Measurements from ENCODE around the gene ATAD3A.
A peak's percentile ranks its signal among the peaks of the same experiment; 100 is the strongest.

ATAD3A gene

DNA sequence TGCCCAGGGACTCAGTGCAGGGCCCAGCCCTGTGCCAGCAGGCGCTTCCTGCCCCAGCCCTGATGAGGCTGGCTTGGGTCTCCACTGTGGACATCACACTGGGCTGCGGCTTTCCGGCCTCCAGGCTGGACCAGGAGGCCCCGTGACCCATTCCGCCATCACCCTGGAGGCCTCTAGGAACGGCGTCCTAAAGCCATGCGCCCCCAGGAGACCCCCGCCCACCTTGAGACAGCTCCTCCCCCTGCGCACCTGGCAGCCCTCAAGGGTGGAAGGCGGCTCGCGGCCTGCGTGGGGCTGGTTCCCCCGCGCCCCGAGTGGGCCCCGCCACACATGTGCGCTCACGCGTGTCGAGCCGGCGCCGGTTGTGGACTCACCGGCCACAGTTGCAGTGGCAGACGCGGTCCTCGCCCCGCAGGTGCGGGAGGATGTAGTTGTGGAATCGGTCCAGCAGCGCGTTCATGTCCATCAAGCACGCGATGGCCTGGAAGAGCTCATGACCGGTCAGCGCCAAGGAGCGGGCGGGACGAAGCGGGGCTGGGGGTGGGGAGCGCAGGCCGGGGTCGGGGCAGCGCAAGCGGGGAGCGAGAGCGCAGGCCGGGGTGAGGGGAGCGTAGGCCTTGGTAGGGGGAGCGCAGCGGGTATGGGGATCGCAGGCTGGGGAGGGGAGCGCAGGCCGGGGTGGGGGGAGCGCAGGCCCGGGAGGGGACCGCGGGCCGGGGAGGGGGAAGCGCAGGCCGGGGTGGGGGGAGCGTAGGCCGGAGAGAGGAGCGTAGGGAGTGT is 27.5 kb downstream of the ATAD3A start:
- DNase-seq (ENCODE audit: low read depth in 3 of 3): no peak

DNA sequence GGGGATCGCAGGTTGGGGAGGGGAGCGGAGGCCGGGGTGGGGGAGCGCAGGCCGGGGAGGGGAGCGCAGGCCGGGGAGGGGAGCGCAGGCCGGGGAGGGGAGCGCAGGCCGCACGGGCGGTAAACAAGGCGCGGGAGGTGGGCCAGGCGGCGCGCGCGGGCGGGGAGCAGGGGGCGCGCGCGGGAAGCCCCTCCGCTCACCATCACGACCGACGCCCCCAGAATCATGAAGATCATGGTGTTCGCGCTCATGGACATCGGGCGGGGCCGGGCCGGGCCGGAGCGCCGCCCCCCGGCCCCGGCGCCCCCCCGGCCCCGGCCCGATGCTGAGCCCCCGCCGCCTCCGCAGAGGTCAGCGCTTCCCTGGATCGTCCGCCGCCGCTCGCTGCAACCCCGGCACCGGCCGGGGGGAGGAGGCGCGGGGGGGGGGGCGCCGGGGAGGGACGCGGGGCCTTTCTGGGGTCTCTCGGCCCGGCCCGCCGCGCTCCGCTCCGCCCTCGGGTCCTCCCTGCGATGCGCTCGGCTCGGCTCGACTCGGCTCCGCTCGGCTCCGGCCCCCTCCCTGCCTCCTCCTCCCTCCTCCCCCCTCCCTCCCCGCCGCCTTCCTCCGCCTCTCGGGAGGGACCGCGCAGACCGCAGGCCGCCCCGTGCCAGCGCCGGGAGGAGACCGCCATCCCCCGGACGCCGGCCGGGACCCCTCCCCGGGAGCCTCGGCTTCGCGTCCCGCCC is 28.3 kb downstream of the ATAD3A start, which contains the start of gene TMEM240:
Gene TMEM240 (minus strand): TSS at position 535 of the 728 bp plus-strand sequence. CDS start 278 bp downstream, at position 257.
- peak; percentile 9 to 59 (median 42) for DNase-seq (ENCODE audit: low read depth in 3 of 3)

DNA sequence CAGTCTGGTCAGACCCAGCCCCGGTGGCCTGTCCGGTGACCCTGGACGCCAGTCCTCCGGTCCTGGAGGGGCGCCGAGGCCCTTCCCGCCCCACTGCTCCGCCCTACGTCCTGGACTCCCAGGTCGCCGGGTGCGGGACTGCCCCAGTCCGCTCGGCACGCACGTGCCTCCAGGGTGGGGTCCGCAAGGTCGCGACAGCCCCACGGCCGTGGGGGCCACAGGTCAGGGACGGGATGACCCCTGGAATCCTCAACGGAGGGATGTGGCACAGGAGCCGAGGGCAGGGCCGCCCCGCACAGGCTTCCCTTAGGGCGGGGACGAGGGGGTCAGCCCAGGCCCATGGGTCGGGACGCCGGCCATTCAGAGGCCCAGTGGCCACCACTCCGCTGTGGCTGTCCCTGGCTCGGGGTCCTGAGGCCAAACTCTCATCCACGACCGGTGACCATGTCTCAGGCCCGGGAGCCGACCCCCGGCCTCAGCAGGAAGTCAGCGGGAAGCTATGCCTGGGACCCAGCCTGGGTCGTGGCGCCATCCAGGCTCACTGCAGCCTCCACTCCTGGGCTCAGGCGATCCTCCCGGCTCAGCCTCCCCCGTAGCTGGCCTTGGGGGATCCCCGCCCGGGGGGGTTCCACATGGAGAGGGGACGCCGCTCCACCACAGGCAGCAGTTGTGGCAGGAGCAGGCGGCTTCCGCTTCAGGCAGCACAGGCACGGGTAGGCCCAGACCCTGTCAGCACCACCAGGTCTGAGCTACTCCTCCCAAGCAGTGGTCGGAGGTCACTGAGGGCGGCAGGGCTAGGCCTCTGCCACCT is 29.1 kb downstream of the ATAD3A start:
- no peak for DNase-seq (ENCODE audit: low read depth in 3 of 3)

DNA sequence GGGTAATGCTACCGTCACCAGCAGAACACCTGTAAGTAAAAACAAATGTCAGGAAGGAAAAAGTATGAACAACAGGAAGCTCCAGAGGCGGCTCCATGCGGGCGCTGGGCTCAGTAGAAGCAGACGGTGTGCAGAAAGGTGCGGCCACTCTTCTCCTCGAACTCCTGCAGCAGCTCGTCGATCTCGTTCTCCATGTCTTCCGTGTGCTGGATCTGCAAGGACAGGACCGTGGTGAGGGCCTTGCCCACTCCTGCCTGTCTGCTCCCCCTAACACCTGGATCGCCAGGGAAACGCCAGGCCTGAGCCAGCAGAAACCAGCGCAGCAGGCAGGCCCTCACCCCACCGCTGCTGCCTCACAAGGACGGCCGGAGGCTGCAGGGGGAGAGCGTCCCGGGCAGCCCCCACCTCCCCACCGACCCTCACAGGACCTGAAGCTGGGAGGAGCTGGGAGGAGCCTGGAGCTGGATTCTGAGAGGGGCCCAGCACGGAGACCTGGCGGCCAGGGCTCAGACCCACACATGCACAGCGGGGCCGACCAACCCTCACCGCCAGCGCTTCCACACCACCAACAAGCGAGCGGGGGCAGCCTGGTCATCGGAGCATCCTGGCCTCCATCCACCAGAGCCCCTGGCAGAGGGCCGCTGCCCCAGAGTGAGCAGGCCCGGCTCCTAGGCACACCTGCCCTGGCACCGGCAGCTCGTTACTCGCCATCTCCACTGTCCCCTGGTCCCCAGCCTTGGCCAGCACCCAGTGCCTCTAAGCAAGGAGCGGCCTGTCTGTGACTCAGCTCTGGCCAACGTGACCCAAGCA is 30.2 kb downstream of the ATAD3A start:
- DNase-seq (ENCODE audit: low read depth in 3 of 3): no peak

DNA sequence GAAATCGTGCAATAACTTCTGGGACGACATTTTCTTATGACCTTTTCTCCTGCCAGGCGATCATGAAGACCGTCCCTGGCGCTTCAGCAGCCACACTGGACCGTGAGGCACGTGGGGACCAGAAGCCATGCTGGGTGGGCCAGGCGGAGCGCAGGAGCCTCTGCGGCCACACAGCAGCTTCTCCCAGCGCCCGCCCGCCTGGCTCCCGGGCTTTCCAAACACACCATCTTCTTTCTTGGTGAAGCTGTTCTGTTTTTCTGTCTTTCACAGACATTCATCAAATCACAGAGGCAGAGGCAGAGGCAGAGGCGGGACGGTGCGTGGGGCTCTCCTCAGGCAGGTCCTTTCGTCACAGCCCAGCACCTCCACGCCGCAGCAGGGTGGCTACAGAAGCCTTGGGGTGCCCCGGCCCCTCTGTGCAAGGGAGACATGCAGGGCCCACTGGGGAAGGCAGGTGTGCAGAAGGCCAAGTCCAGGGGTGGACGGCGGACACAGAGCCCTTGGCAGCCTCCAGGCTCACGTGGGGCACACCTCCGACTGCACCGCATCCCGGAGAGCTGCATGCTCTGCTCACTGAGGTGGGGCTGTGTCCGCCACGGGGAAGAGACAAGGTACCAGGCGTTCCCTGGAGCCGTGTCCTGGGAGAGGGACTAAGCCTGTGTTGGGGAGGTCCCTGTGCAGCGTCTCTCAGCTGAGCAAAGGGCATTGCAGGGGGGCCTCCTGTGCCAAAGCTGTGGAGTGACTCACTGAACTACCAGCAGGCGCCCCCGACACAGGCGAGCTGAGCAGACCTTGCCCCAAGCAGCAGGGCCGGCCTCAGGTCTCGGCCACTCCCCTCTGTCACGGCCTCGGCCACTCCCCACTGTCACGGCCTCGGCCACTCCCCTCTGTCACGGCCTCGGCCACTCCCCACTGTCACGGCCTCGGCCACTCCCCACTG is 31.1 kb downstream of the ATAD3A start:
- DNase-seq (ENCODE audit: low read depth in 3 of 3): no peak

DNA sequence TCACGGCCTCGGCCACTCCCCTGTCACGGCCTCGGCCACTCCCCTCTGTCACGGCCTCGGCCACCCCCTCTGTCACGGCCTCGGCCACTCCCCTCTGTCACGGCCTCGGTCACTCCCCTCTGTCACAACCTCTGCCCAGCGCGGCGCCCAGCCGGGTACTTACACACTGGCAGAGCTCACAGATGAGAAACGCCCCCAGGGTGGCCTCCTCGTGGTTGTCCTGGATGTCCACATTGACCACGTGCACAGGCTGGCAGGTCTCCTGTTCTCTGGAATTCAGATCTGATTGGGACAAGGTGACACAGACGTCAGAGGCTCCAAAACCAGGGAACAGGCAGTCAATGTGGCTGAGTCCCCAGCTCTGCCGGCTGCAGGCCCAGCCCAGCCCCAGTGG is 31.7 kb downstream of the ATAD3A start:
- no peak for DNase-seq (ENCODE audit: low read depth in 3 of 3)

DNA sequence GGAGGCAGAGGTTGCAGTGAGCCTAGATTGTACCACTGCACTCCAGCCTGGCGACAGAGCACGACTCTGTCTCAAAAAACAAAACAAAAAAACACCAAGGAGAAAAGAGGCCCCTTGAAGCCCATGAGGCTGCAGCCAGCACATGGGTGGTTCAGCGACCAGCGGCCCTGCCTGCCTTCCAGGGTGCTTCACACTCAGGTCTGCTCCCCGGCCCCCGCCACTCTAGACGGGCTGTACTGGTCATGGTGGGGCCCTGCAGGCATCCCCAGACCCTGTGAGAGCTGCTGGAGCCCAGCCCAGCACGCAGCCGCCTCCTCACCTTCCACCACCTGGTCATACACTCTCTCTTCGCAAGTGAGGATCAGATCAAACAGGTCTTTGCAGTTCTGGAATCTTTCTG is 32.6 kb downstream of the ATAD3A start:
- no peak for DNase-seq (ENCODE audit: low read depth in 3 of 3)

DNA sequence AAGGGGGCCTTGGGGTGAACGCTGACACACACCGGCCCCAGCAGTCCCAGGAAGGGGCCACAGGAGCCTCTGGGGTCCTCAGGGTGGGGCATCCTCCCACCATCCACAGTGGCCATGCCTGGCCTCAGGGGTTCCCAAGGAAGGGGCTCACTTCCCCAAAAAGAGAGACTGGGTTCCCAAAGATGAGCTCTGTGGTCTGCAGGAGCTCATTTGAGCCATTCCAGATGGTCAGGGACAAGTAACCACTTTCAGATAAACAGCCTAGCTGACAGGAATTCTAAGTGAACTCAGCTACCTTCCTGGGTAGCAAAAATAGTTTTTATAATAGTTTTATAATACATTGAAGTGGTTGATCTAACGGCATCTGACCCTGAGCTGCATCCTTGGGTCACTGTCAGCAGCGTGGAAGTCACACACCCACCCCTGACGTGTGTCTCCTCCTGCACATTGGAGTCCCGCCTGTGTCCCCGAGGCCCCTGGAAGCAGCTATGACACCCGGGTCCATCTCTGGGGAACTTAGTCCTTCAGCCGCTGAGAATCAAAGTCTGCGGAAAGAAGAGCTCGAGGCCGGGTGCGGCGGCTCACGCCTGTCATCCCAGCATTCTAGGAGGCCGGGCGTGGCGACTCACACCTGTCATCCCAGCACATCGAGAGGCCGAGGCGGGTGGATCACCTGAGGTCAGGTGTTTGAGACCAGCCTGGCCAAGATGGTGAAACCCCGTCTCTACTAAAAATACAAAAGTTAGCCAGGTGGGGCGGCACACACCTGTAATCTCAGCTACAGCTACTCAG is 34.2 kb downstream of the ATAD3A start:
- DNase-seq (ENCODE audit: low read depth in 3 of 3): no peak

DNA sequence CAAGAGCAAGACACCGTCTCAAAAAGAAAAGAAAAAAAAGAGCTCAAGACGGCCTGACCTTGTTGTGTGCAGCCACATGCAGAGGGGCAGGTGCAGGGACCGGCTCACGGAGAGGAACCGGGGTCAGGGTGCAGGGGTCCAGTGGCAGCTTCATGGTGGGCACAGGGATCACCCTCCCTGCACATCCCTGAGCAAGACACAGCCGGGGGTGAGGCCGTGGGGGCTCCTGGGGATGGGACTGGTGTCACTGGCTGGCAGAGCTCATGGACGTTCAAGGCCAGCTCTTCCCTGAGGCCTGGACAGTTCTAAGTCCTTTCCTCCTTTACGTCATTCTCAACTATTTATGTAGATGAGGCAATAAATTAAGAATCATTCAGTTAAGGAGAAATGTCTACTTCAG is 35.0 kb downstream of the ATAD3A start:
- DNase-seq (ENCODE audit: low read depth in 3 of 3): no peak

DNA sequence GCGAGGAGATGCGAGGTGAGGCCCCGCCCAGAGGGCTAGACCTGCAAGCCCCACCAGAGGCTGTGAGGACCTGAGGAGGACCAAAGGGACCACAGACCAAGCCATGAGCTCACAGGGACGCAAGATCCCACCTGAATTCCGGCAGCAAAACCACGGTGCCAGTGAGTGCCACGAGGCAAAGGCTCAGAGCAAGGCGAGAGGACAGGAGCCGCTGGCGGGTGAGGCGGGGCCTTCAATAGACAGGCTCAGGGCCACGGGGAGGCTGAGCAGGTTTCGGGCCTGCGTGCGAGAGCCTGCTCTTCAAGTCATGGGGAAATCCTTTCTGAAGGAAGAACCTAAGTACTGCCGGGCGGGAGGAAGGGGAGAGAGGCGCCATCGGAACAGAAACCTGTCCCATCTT is 35.5 kb downstream of the ATAD3A start:
- DNase-seq (ENCODE audit: low read depth in 3 of 3): no peak

DNA sequence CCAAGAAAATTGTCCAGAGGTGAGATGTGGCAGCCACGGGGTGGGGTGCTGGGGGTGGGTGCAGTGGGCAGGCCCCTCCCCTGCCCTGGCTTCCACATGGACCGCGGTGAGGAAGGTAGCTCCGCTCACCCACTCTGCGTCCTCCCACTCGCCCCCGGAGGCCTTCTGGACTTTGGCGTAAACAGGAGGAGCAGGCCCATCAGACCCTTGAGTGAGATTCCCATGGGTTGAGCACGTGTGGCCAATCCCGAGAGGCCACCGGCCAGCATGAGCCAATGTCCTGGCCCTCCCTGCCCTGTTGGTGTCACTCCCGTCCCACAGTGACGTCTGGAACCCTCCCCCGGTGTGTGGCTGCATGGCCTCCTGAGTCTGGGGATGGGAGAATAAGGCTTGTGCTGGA is 36.6 kb downstream of the ATAD3A start:
- DNase-seq (ENCODE audit: low read depth in 3 of 3): no peak

DNA sequence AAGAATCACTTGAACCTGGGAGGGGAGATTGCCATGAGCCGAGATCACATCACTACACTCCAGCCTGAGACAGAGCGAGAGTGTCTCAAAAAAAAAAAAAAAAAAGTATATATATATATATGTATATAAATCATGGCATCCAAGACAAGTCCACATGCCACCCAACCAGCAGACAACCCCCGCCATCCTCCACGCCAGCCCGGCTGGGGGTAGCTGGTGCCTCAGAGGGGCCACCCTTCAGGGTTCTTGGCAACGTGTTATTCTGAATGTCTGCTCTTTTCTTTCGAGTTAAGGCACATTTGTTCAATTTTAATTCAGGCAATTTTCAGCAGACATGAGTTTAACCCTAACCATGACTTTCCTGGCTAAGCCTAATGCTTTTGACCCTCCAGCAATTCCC is 38.1 kb downstream of the ATAD3A start:
- no peak for DNase-seq (ENCODE audit: low read depth in 3 of 3)

DNA sequence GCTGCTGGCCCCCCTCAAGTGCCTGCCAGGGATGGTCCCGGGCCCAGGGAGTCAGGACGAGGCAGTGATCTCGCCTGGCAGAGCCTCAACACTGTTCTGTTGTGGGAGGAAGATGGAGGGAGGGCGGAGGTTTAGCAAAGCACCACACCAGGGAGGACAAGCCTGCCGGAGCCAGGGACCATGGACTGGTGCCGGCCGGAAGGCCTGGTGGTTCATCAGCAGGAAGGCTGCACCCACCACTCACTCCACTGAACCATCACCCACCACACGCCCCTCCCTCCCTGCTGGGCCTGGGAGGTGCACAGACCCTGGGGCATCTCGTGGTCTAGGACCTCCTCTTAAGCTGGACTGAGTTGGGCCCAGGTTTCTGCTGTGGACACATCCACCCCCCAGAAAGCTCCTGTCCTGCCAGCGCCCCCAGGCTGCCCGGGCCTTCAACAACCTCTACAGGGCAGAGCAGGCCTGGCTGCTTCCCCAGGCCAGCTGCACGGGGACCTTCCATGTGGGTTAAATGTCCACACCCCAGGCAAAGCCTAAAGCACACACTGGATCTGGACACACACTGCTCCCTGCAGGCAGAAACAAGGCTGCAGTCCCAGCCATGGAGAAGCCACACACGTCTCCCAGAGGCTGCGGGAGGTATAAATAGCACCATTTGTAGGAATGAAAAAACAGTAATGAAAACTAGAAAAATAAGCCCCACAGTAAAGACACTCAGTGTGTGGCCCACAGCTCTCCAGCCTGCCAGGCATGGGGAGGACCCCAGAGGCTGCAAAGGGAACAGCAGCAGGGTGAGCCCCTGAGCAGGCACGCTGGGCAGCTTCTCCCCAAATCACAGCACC is 38.9 kb downstream of the ATAD3A start:
- DNase-seq (ENCODE audit: low read depth in 3 of 3): no peak

DNA sequence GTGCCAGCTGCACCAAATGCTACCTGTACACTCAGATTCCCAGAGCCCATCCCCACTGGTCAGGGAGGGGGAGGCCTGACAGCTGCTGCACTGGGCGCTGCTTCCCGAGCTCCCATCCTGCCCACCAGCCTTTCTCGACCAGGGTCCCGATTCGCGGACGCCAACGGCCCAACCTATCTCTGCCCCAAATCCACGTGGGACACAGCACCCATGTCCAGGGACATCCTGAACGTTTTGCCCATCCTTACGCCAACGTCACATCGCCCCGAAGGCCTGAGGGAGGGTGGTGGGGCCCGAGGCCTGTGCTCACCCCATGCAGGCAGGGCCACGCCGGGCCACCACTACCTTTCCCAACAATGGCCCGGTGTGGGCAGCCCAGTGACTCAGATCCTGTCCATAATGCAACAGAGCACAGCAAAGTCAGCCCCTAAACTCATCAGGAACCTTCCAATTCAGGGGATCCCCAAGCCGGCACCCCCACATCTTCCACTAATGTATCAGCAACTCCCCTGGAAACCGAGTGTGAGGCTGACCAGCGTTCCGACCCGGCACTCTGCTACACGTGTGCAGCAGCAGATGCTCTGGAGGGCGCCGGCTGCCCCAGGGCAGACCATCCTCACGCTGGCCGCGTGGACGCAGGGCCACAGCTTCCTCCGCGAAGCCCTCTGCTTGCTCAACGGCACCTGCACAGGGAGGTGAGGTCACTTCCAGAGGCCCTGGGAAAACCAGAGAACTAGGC is 39.7 kb downstream of the ATAD3A start:
- DNase-seq (ENCODE audit: low read depth in 3 of 3): no peak

DNA sequence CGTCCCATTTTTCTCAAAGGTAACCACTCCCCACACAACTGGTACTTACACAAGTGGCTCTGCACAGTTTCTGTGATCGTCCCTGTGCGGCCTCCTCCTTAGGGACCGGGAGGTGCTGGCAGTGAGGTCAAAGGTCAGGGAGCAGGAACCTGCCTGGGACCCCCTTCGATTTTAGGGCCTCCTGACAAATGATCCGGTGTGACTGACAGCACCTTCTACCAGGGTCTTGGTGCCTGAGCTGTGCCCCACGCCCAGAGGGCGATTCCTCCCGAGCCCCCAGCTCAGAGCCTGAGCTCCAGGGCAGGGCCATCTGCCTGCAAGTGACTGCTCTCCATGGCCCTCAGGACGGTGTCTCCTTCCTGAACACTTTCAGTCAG is 40.3 kb downstream of the ATAD3A start:
- DNase-seq (ENCODE audit: low read depth in 3 of 3): no peak

DNA sequence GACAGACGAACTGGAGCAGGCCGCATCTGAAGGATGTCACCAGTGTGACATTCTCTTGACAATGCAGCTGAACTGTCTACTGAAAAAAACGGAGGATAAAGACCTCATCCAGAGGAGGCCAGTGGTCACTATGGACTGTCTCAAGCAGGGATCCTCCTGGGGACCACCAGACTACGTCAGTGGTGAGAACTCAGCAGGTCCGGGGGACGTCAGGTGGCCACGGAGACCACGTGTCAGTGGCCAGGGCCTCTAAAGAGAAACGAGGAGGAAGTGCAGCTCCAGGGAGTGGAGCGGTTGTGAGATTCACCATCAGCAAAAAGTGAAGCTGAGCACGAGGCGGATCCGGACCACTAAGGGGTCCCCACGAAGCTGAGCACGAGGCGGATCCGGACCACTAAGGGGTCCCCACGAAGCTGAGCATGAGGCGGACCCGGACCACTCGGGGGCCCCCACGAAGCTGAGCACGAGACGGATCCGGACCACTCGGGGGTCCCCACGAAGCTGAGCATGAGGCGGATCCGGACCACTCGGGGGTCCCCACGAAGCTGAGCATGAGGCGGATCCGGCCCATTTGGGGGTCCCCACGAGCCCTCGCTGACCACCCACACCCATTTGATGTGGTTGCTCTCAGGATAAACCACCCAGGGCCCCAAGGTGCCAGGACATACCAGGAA is 42.0 kb downstream of the ATAD3A start:
- DNase-seq (ENCODE audit: low read depth in 3 of 3): no peak

DNA sequence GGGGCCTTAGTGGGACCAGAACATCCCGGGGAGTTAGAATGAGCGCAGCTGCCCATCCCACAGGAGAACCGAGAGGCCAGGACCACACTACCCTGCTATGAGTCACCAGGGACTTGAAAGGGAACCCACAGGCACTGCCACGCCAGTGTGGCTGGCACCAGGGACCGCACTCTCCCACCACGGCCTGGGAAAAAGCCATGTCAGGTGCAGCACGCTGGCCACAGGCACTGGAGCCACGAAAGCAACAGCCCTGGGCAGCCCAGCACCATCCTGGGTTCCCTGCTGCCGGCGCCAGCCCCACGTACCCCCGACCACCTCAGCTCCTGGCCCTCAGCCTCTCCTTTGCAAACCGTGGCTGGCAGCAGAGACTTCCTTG is 42.6 kb downstream of the ATAD3A start:
- no peak for DNase-seq (ENCODE audit: low read depth in 3 of 3)
